Keratinocyte (primary cell): ENCODE measurements around the gene GNAT2.

Experiments
- EZH2 ChIP-seq: IDR thresholded peaks from one replicate; pipeline ENCODE4 v1.6.1; 2012; ENCODE audit warnings: inconsistent platforms, mild to moderate bottlenecking, low read length, moderate library complexity
- TF ChIP-seq, protein P1 (sequence below), 3 experiments: IDR thresholded peaks in 1 of 3; conservative IDR thresholded peaks in 1 of 3; optimal IDR thresholded peaks in 1 of 3; 2 replicates in 2 of 3; 3 replicates in 1 of 3; pipeline versions ENCODE3 to v1.5.1; 2011; ENCODE audit warnings: low read length in 3 of 3, mild to moderate bottlenecking in 3 of 3, moderate library complexity in 2 of 3, control low read depth in 1 of 3, inconsistent platforms in 1 of 3; ENCODE audit not compliant: insufficient read depth in 2 of 3; ENCODE audit errors: extremely low read depth in 1 of 3

DNA sequence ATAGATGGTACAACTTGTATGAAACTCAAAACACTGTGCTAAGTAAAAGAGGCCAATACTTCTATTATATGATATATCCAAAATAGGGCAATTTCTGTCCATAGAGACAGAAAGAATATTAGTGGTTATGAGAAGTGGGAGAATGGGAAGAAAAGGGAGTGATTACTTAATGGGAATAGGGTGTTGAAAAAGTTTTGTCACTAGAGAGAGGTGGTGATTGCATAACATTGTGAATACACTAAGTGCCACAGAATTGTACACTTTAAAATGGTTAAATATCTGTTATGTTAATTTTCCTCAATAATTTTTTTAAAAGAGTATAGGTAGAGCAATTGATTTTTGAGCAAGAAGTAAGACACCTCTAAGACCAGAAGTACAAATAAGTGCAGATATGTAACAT is 29.7 kb downstream of the GNAT2 start:
- TF ChIP-seq, protein P1, sequence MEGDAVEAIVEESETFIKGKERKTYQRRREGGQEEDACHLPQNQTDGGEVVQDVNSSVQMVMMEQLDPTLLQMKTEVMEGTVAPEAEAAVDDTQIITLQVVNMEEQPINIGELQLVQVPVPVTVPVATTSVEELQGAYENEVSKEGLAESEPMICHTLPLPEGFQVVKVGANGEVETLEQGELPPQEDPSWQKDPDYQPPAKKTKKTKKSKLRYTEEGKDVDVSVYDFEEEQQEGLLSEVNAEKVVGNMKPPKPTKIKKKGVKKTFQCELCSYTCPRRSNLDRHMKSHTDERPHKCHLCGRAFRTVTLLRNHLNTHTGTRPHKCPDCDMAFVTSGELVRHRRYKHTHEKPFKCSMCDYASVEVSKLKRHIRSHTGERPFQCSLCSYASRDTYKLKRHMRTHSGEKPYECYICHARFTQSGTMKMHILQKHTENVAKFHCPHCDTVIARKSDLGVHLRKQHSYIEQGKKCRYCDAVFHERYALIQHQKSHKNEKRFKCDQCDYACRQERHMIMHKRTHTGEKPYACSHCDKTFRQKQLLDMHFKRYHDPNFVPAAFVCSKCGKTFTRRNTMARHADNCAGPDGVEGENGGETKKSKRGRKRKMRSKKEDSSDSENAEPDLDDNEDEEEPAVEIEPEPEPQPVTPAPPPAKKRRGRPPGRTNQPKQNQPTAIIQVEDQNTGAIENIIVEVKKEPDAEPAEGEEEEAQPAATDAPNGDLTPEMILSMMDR (optimal IDR thresholded peaks at IDR 0.05 in 1 of 3, IDR thresholded peaks at IDR 0.05 in 1 of 3, conservative IDR thresholded peaks at IDR 0.05 in 1 of 3; ENCODE audit: extremely low read depth in 1 of 3, insufficient read depth in 2 of 3, low read length in 3 of 3) = no peak
- no peak for TF ChIP-seq EZH2
